ENCODE data around the gene NRIP1.

- TF ChIP-seq CTCF (IDR thresholded peaks at IDR 0.05), result no peak
- TF ChIP-seq EZH2 (IDR thresholded peaks at IDR 0.05; ENCODE audit: borderline replicate concordance, insufficient read depth, low read depth, low read length, poor library complexity, severe bottlenecking), result no peak
Measured at GRCh38 chr21:15061279-15061678, 3.5 kb downstream of the NRIP1 start.

Measured in B cell (primary cell).